Raji (cell line): Measurements from ENCODE around the gene MLKL.

Experiments used
- POLR2A ChIP-seq: IDR thresholded peaks from 2 replicates; pipeline ENCODE4 v1.6.1; 2011; ENCODE audit warnings: low read depth, low read length, control low read depth; ENCODE audit not compliant: insufficient read depth

Gene MLKL

GRCh38 chr16:74736531-74737157, 36.0 kb upstream of the MLKL start:
- TF ChIP-seq POLR2A: no peak

- no peak for TF ChIP-seq POLR2A
Measured at GRCh38 chr16:74735554-74735953, 34.9 kb upstream of the MLKL start.

DNA sequence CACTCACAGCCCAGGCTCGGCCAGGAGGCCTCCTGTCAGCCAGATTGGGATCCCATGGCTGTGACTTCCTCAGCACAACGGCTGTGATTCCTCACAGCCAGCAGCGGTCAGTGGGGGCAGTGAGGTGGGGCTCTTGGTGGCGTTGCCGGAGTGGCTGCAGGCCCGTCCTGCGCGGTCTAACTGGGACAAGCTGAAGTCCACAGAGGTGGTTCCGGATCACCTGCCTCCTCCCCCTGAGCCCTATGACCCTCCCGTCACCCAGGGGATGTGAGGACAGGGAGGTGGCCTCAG, 34.4 kb upstream of the MLKL start:
- no peak for TF ChIP-seq POLR2A

DNA sequence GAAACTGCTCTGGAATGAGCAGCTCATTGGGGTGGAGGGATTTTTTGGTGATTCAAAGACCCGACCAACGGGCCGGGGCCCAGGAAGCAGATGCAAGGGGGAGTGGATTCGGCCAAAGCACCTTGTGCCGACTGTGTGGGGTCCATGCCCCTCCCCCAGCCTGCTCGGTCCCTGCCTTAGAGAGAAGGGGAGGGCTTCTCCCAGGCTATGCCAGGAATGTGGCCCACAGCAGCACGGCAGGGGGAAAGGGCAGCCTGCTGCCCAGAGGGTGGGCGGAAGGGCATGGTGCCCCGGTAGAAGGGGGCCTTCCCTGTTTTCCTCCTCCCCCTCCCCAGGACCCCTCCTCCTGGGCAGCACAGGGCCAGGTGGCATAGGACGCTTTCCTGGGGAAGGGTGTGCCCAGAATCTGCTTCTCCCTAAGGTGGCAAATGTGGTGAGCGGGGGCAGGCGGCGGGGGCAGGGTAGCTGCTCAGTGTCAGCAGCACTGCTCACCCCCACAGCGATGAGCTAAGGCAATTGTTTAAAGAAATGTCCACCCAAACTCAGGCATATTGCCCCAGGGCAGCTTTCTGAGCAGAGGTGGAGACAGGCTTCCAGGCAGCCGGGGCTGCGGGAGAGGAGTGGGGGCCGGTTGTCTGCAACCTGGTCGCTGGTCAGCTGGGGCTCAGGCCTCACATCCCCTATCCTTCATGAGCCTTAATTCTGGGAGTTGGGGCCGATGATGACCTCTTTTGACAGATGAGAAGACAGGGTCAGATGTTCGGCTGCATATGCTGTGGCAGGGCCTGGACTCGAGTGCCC, 33.9 kb upstream of the MLKL start:
- no peak for TF ChIP-seq POLR2A

DNA sequence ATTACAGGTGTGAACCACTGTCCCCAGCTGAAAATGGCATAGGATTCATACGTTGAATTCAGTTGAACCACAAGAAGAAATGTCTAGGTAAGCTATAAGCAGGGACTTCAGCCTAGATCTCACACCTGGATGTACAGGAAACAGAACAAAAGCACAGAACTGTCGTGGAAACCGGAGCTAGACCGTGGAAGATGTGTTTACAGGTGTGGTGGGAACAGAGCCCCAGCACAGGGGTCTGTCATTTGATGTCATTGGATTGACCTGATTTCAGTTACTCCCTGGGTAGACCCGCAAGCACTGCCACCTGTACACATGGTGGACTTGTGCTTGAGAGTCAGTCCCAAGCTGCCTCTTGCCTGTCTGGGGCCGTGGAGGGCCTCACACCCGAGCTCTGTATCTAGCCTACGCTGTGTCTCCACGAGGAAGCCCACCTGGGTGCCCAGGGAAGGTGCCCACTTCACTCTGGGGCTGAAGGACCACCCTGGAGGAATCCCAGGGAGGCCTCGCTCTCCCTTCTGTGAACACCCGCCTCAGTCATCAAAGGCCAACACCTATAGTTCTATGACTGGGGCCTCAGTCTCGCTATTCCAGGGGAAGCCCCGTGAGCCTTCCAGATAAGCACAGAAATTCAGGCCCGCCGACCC, 32.2 kb upstream of the MLKL start:
- no peak for TF ChIP-seq POLR2A

DNA sequence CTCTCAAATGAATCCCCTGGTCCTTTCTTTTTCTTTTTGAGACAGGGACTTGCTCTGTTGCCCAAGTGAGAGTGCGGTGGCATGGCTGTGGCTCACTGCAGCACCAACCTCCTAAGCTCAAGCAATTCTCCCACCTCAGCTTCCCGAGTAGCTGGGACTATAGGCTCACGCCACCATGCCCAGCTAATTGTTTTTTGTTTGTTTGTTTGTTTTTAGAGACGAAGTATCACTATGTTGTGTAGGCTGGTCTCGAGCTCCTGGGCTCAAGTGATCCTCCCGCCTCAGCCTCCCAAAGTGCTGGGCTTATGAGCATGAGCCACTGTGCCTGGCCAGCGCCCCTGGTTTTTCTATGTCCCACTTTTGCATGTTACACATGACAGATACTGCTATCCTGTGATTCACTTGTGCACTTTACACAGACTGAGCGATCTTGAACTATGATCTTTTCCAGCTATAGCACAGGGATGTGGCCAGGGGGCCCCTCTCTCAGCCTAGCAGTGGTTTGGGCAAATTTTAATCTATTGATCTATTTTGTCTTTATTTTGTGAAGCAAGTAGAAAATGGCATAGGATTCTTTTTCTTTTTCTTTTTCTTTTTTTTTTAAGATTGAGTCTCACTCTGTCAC, 31.3 kb upstream of the MLKL start:
- no peak for TF ChIP-seq POLR2A

DNA sequence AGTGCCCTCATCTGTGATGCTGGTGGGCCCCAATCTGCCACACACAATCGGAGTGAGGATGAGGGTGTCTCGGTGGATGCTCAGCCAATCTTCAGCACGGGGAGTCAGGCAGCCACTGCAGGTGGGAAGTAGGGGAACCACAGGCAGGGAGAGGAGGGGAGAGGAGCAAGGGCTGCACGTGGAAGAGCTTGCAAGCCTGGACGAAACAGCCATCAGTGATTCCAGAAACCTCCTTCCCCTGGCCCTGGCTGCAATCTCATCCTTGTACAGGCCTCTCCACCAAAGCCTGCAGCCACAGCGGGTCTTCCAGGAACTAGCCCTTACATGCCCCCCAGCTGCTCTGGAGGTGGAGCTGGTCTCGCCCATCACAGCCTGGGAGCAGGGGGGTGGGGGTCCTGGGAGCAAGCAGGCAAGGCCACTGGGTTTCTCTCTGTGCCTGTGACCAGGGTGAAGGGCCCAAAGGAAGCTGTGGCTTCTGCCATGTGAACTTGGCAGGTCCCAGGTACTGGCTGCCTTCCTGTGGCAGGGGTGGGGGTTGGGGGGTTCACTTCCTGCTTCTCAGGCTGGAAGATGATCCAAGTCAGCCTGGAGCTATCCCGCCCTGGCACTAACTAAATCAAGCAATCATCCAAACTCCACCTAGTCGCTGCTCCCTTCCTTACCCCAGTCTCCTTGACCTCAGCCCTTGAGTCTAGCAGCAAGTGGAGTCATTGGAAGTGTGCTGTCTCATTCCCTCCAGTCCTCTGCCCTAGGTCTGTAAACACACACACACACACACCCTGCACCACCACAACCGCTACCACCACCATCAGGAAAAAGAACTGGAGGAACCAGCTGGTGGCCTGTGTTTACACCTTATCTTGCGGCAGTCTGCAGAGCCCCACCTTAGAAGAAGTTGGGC, 29.4 kb upstream of the MLKL start:
- TF ChIP-seq POLR2A: no peak

GRCh38 chr16:74727903-74728302, 27.2 kb upstream of the MLKL start:
- TF ChIP-seq POLR2A: no peak

- no peak for TF ChIP-seq POLR2A
Measured at GRCh38 chr16:74726716-74727115, 26.1 kb upstream of the MLKL start.

DNA sequence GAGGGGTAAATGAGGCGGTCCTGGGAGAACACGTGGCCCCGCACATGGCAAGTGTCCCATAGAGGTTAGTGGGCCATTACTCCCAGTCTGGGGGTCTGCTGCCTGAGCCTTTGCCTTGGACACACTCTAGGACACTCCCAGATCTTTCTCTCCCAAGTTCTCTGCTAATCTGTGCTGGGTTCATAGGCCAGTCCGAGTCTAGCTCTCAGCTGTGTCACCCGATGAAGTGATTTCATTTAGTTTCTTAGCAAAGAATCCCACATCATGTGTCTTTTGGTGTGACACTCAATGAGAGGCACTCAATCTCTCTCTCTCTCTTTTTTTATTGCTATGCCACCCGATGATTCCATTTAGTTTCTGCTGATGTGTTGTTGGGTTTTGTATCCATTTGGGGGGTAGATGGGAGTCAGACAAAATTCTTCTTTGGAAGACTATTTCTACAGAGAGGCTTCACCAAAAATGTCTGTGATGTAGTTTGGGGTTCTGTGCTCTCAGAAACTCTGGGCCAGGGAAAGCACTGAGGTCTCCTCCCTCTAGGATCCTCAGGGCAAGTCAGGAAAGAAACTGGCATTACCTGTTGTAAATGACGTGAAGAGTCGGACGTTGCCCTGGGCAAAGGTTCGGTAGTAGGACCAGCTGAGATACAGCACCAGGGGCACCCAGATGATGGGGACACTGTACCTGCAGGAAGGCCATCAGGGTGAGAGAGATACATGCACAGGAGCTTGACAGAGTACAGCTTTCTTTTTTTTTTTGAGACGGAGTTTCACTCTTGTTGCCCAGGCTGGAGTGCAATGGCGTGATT, 25.2 kb upstream of the MLKL start:
- no peak for TF ChIP-seq POLR2A

GRCh38 chr16:74724820-74725549, 24.3 kb upstream of the MLKL start:
- TF ChIP-seq POLR2A: no peak

DNA sequence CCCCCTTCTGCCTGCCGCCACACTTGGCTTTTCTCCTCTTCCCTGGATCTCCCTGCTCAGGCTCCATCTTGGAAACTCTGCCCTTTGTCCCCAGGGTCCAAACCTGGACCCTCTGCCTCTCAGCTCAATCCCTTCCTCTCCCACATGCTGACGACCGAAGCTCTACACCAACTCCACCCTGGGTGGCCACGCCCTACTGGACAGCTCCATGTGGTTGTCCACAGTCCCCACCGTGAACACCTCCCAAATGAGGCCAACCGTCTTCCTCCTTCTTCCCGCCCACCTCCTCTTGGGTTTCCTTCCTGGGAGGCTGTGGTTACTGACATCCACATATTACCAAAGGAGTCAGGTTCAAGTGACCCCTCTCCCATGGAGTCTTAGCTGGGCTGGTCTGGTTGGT, 22.6 kb upstream of the MLKL start:
- TF ChIP-seq POLR2A: no peak

- no peak for TF ChIP-seq POLR2A
Measured at GRCh38 chr16:74721716-74722115, 21.1 kb upstream of the MLKL start.
